Ectodermal cell (in vitro differentiated cells): ENCODE measurements around the gene ACE.

ENCODE experiments used
- H3K27ac ChIP-seq: 2 replicates; pipeline ENCODE4 v1.7.0; 2013; ENCODE audit warnings: mild to moderate bottlenecking, low read depth, low read length; ENCODE audit not compliant: insufficient read depth, poor library complexity, severe bottlenecking
- H3K27me3 ChIP-seq: 2 replicates; pipeline ENCODE4 v1.7.0; 2013; ENCODE audit warnings: mild to moderate bottlenecking, low read length; ENCODE audit not compliant: insufficient read depth, control insufficient read depth, poor library complexity, severe bottlenecking
- H3K36me3 ChIP-seq: one replicate; pipeline ENCODE4 v1.7.0; 2013; ENCODE audit warnings: low read length; ENCODE audit not compliant: control insufficient read depth, insufficient read depth
- H3K4me1 ChIP-seq: one replicate; pipeline ENCODE4 v1.7.0; 2013; ENCODE audit warnings: low read length; ENCODE audit not compliant: control insufficient read depth, insufficient read depth
- H3K4me3 ChIP-seq: 2 replicates; pipeline ENCODE4 v1.7.0; 2013; ENCODE audit warnings: low read depth, low read length, control low read depth; ENCODE audit not compliant: insufficient read depth
- H3K9me3 ChIP-seq: 2 replicates; pipeline ENCODE4 v1.7.0; 2013; ENCODE audit warnings: mild to moderate bottlenecking, low read length, moderate library complexity; ENCODE audit not compliant: control insufficient read depth
- WGBS, 2 experiments: methylation state at CpG; one replicate each; pipeline ENCODE4 v1.1.7; 2013; ENCODE audit warnings: missing lambda C conversion rate in 2 of 2; 5-methylcytosine and 5-hydroxymethylcytosine counted together

Gene ACE

DNA sequence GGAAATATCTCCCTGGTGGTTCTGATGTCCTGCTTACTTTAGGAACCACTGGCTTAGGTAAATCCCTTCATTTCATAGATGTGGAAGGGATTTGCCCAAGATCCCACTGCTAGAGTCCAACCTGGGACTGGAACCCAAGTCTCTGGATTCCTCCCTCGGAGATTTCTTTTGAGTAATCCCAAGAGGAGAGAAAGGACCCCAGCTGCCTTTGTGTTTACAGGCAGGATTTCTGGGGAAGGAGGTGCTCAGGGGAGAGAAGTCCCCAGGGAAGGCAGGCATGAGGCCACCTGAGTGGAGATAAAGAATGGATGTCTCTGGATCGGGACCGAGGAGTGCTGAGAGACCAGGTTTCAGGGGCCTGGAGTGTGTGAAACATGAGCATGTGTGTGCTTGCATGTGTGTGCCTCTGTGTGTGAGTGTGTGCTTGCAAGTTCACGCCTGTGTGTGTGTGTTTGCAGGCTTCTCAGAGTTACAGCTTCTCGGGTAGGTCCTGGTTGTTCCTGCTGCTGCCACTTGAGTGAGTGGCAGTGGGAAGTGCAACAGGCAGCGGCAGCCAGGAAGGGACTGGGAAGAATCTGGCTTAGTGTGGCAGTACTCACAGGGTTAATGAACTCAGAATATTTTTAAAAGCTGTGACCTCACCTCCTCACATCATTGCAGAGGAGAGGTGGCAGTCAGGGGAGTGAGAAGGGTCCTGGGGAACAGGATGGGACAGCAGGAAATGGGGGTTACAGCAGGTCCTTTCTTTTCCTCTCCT, 48.5 kb downstream of the ACE start:
- H3K4me1 ChIP-seq: no peaks in the 10 kb centered on the region
- no peaks in the 10 kb centered on the region for H3K9me3 ChIP-seq
- WGBS, 2 experiments: 71 to 81% methylated on average over 6 of the region's 6 CpGs
- H3K27me3 ChIP-seq: peaks cover 17% of the 10 kb centered on the region
- H3K36me3 ChIP-seq: no peaks in the 10 kb centered on the region
- no peak overlapping the region for H3K27ac ChIP-seq
- H3K4me3 ChIP-seq: no peak overlapping the region

DNA sequence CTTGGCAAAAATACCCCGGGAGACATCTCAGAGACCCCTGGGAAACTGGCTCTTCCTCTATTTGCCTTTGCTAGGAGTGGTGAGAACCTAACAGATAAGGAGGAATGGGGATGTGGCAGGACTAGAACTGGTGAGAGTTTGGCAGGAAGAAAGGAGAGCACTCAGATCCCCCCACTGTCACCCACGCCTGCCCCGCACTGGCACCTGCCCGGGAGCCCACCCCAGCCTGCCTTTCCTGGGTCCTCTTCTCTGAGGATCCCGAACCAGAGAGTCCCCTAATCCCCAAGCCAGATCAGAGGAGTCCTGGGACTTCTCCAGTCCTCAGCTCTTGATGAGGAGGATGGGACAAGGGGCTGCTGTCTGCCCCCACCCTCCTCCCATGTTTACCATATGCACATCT, 50.0 kb downstream of the ACE start:
- H3K9me3 ChIP-seq: no peaks in the 10 kb centered on the region
- no peak overlapping the region for H3K27ac ChIP-seq
- no peaks in the 10 kb centered on the region for H3K4me1 ChIP-seq
- no peak overlapping the region for H3K4me3 ChIP-seq
- H3K36me3 ChIP-seq: no peaks in the 10 kb centered on the region
- 89 to 94% methylated on average over 5 of the region's 5 CpGs for WGBS, 2 experiments
- H3K27me3 ChIP-seq: peaks cover 17% of the 10 kb centered on the region

DNA sequence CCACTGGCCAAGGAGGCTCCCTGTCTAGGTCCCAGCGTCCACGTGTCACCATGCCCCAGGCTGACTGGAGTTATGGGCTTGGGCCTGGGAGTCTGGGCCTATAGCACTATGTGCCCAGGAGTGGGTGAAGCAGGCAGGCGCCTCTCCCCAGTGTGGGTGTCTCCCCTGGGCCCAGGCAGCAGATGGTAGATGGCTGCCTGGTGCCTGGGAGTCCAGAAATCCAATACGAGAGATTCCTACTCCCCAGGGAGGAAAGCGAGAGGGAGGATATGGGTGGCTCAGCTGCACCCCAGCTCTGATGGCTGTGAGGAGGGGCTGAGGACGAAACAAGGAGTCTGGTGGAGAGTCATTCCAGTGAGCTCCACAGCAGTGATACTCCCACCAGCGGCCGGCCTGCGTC, 51.3 kb downstream of the ACE start:
- H3K27ac ChIP-seq: no peak overlapping the region
- H3K9me3 ChIP-seq: no peaks in the 10 kb centered on the region
- H3K4me3 ChIP-seq: no peak overlapping the region
- no peaks in the 10 kb centered on the region for H3K4me1 ChIP-seq
- H3K36me3 ChIP-seq: no peaks in the 10 kb centered on the region
- peaks cover 15% of the 10 kb centered on the region for H3K27me3 ChIP-seq
- WGBS, 2 experiments: 93% methylated on average over 9 of the region's 9 CpGs

DNA sequence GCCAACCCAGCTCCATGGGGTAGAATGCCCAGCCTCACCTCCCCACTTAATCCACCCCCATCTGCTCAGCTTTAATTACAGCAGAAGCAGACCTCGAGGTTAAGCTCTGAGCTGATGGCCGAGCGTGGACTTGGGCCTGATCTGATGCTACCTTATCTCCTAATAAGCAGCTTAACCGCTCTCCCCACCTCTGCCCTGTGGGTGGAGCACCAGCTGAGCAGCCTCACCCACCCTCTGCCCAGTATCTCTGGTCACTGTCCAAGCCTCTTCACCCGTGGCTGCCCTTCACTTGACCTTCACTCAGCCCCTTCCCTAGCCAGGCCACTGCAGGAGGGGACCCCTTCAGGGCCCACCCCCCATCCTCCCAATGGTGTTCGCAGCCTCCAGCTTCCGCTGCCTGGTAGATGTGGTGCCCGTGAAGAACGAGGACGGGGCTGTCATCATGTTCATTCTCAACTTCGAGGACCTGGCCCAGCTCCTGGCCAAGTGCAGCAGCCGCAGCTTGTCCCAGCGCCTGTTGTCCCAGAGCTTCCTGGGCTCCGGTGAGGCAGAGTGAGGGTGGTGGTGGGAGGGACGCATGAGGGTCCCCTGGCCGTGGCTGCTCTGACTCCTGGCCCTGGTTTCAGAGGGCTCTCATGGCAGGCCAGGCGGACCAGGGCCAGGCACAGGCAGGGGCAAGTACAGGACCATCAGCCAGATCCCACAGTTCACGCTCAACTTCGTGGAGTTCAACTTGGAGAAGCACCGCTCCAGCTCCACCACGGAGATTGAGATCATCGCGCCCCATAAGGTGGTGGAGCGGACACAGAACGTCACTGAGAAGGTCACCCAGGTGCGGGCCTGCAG, 53.1 kb downstream of the ACE start:
- WGBS, 2 experiments: 91 to 92% methylated on average over 26 of the region's 26 CpGs

DNA sequence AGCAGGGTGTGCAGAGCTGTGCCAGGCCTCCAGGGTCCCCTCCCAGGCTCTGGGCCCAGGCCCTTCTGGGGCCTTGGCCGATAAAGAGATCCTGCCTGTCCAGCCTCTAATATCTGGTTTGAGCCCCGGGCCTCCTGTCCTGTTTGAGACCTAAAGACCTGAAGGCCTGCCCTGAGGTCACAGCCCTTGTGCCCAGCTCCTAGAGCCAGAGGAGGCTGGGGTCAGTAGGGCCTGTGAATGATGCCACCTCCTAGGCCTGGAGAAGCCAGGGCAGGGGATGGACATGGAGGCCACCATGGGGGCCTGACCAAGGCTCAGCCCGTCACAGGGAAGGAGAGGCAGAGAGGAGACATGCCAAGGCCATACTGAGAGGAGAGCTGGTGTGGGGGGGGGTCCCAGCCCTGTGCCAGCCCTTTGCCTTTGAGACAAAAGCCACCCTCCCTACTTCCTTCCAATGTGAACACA, 53.7 kb downstream of the ACE start:
- Histone ChIP-seq H3K36me3 (no peaks in the 10 kb centered on the region), H3K27ac (no peak overlapping the region), H3K9me3 (no peaks in the 10 kb centered on the region), H3K27me3 (no peaks in the 10 kb centered on the region), H3K4me3 (no peak overlapping the region), H3K4me1 (no peaks in the 10 kb centered on the region)
- 84 to 92% methylated on average over 3 of the region's 3 CpGs for WGBS, 2 experiments

More for the DNA sequence above, 53.1 kb downstream of the ACE start:
- Histone ChIP-seq H3K4me1 (no peaks in the 10 kb centered on the region), H3K27ac (no peak overlapping the region), H3K36me3 (no peaks in the 10 kb centered on the region), H3K9me3 (no peaks in the 10 kb centered on the region), H3K27me3 (no peaks in the 10 kb centered on the region), H3K4me3 (no peak overlapping the region)

DNA sequence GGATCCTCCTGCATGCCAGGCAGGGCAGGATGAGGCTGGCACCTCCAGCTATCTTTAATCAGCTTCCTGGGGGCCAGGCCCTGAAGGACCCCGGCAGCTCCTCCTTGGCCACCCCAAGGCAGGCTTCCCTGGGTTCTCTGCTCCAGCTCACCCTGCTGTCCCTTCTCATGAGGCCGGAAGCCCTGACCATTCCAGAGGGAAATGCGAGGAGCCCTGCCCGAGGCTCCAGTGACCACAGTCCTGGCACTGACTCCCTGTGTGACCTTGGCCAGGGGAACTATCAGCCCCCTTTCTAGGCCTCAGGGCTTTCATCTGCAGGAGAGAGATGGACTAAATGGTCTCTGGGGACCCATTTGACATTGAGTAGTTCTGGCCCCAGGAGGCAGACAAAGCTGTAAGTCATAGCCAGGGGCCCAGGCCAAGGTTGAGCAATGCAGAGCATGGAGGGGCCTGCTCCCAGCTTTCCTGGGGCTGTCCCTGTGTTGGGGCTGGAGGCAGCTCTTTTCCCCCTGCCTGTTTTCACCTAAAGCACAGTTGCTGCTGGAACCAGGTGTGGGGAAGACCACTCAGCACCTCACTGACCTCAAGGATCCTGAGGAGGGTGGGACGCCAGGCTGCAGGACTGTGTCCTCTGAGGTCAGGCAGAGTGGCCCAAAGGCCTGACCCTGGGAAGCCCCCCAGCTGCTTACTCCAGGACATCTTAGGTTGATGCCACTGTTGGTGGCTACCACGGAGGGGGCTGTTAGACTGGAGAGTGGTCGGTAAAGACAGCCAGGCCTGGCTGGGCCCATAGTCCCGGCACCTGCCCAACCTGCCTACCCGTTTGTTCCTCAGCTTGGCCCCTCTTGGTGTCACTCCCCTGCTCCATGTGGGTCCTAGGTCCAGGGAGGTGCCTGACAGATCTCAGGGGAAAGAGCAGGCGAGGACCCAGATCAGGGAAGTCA, 54.4 kb downstream of the ACE start:
- Histone ChIP-seq H3K4me1 (no peaks in the 10 kb centered on the region), H3K4me3 (no peak overlapping the region), H3K27ac (no peak overlapping the region), H3K9me3 (no peaks in the 10 kb centered on the region), H3K27me3 (no peaks in the 10 kb centered on the region), H3K36me3 (no peaks in the 10 kb centered on the region)
- WGBS, 2 experiments: 90 to 92% methylated on average over 10 of the region's 10 CpGs

DNA sequence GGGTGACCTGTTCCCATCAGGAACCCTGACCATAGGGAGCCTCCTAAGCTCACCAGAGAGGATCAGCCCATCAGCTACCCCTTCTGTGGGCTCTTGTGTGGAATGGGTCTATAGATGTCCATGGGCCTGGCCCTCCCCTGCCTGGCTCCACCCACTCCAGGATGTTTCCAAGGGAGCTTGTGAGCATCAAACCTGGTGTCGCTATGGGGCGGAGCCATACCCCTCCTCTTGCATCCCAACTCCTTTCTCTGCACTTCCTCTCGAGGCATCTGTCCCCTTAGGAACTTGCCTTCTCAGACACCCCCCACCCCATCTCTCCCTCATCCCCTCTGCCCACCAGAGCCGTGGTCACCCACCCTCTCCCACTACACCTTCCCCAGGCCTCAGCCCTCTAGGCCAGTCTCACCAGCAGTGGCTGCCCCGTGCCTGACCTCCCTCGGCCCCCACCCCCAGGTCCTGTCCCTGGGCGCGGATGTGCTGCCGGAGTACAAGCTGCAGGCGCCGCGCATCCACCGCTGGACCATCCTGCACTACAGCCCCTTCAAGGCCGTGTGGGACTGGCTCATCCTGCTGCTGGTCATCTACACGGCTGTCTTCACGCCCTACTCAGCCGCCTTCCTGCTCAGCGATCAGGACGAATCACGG, 56.7 kb downstream of the ACE start:
- Histone ChIP-seq H3K27me3 (peaks cover 16% of the 10 kb centered on the region), H3K36me3 (no peaks in the 10 kb centered on the region), H3K27ac (no peak overlapping the region), H3K9me3 (no peaks in the 10 kb centered on the region), H3K4me1 (no peaks in the 10 kb centered on the region), H3K4me3 (no peak overlapping the region)
- 90 to 91% methylated on average over 20 of the region's 20 CpGs for WGBS, 2 experiments

DNA sequence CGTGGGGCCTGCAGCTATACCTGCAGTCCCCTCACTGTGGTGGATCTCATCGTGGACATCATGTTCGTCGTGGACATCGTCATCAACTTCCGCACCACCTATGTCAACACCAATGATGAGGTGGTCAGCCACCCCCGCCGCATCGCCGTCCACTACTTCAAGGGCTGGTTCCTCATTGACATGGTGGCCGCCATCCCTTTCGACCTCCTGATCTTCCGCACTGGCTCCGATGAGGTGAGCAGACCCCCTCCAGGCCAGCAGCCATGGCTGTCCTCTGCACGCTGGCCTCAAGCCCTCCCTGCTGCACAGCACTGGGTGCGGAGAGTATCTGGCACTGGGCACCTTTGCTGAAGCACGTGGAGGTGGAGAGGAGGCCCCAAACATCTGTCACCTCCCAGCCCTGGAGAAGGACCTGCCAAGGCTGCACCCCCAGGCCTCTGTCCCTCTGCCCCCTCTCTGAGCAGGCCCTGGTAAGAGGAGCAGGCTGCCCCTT, 57.3 kb downstream of the ACE start:
- H3K9me3 ChIP-seq: no peaks in the 10 kb centered on the region
- 95% methylated on average over 17 of the region's 17 CpGs for WGBS, 2 experiments
- peaks cover 22% of the 10 kb centered on the region for H3K27me3 ChIP-seq
- no peaks in the 10 kb centered on the region for H3K4me1 ChIP-seq
- no peak overlapping the region for H3K4me3 ChIP-seq
- no peak overlapping the region for H3K27ac ChIP-seq
- no peaks in the 10 kb centered on the region for H3K36me3 ChIP-seq

DNA sequence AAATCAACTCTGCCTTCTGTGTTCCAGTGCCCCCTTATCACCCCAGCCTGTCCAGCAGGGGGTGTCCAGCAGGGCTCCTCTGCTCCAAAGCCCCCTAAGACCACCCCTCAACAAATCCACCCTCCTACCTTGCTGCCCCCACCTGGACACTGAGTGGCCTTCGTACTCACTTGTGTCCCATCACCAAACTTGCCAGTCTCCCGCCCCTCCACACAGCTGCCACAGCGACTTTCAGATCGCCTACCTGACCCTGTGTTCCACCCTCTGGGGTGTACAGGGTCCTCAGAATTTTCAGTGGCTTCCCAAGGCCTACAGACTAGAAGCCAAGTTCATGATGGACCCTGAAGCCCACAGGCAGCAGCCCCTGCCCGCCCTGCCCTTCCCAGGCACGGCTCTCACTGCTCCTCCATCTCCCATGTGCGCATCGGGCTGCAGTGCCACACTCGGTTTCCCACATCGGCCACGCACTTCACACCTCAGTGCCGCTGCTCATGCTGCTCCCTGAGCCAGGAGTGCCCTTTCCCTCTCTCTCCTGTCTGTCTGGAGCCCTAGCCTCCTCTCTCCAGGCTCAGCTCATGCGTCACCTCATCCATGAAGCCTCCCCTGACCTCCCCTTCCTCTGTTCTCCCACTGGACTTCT, 58.1 kb downstream of the ACE start:
- WGBS, 2 experiments: 89 to 93% methylated on average over 13 of the region's 13 CpGs
- no peak overlapping the region for H3K4me3 ChIP-seq
- no peaks in the 10 kb centered on the region for H3K4me1 ChIP-seq
- H3K9me3 ChIP-seq: no peaks in the 10 kb centered on the region
- H3K27ac ChIP-seq: no peak overlapping the region
- peaks cover 30% of the 10 kb centered on the region for H3K27me3 ChIP-seq
- no peaks in the 10 kb centered on the region for H3K36me3 ChIP-seq
